ENCODE results near the gene UACA. TPM values are rescaled to one million over a fixed set of nuclear protein-coding genes. Genes with fewer than 3 reads are reported as not detected.

UACA gene
- total RNA-seq, 1 experiment from 2014 or later, result 59.9 TPM

GRCh38 chr15:70781236-70781635, 17.9 kb upstream of the UACA start:
- H3K4me3 ChIP-seq, result no peak overlapping the region
- TF ChIP-seq CTCF (conservative IDR thresholded peaks at IDR 0.05) (no peak), EZH2 (IDR thresholded peaks at IDR 0.05; ENCODE audit: low read depth) (no peak)
- no peak overlapping the region for H2AFZ ChIP-seq
- no peaks in the 10 kb centered on the region for H3K9me3 ChIP-seq (ENCODE audit: insufficient read depth, low read depth)
- H3K36me3 ChIP-seq (ENCODE audit: low read depth), result no peaks in the 10 kb centered on the region
- peaks cover 53% of the 10 kb centered on the region for H3K4me1 ChIP-seq (replicated peaks; ENCODE audit: insufficient read depth)
- H3K9me2 ChIP-seq (ENCODE audit: insufficient read depth), result no peaks in the 10 kb centered on the region
- DNase-seq, result peak; percentile 68 to 82
- H3K4me2 ChIP-seq, result peak overlapping the region; percentile 7; the same call in 1 of the 2 replicates
- ChIA-PET CTCF (no interaction called here), POLR2A (ENCODE audit: unreplicated experiment) (interaction anchor here (0.6 to 0.7 kb wide), 2 partner anchors 18 to 1318 kb away, joined by 3 to 4 read pairs; no protein-coding TSS in a partner anchor)
- H3K27me3 ChIP-seq (ENCODE audit: insufficient read depth, low read depth), result no peaks in the 10 kb centered on the region
- peaks cover 24% of the 10 kb centered on the region for H3F3A ChIP-seq (ENCODE audit: insufficient read depth, low read depth)
- H4K20me1 ChIP-seq (ENCODE audit: insufficient read depth), result no peaks in the 10 kb centered on the region
- intact Hi-C loops (cut with micrococcal nuclease; ENCODE audit: unreplicated experiment), result loop anchor here (2.0 kb wide), 1 partner anchor 18 kb away; the partner anchor contains the start of gene UACA
- peak overlapping the region; percentile 34 for H3K27ac ChIP-seq
- H3K79me2 ChIP-seq (ENCODE audit: low read depth), result no peaks in the 10 kb centered on the region
- BruUV-seq (replicated peaks), result no TSS peak

GRCh38 chr15:70778258-70779076, 15.1 kb upstream of the UACA start:
- H2AFZ ChIP-seq, result peak overlapping the region; percentile 46; the same call in 1 of the 2 replicates

More at GRCh38 chr15:70778258-70779076, 15.1 kb upstream of the UACA start:
- Histone ChIP-seq H3K9me3 (ENCODE audit: insufficient read depth, low read depth) (no peaks in the 10 kb centered on the region), H3K79me2 (ENCODE audit: low read depth) (no peaks in the 10 kb centered on the region), H3K27ac (peak overlapping the region; percentile 81), H3K4me1 (replicated peaks; ENCODE audit: insufficient read depth) (peaks cover 59% of the 10 kb centered on the region), H3K27me3 (ENCODE audit: insufficient read depth, low read depth) (no peaks in the 10 kb centered on the region), H3K9me2 (ENCODE audit: insufficient read depth) (no peaks in the 10 kb centered on the region), H3K4me2 (peak overlapping the region; percentile 44), H4K20me1 (ENCODE audit: insufficient read depth) (no peaks in the 10 kb centered on the region), H3F3A (ENCODE audit: insufficient read depth, low read depth) (peaks cover 19% of the 10 kb centered on the region), H3K36me3 (ENCODE audit: low read depth) (no peaks in the 10 kb centered on the region), H3K4me3 (no peak overlapping the region)
- TF ChIP-seq CTCF (conservative IDR thresholded peaks at IDR 0.05) (no peak), EZH2 (IDR thresholded peaks at IDR 0.05; ENCODE audit: low read depth) (no peak)
- intact Hi-C loops (cut with micrococcal nuclease; ENCODE audit: unreplicated experiment), result no loop called here
- BruUV-seq (replicated peaks), result no TSS peak
- peak in 1 of 2 experiments; percentile 94 for DNase-seq
- ChIA-PET CTCF (interaction anchor here (0.7 kb wide), 1 partner anchor 1984 kb away, joined by 7 read pairs; no protein-coding TSS in a partner anchor), POLR2A (ENCODE audit: unreplicated experiment) (interaction anchor here (0.7 kb wide), 1 partner anchor 21 kb away, joined by 3 read pairs; no protein-coding TSS in a partner anchor)

All from PC-9 (cell line).